Right ventricle myocardium superior (tissue), 1 donor: ENCODE data around the gene LARP1B. TPM values are rescaled to one million over a fixed set of nuclear protein-coding genes. Genes with fewer than 3 reads are reported as not detected.
"Not testable (repeated sequence)": the region's sequence is repeated elsewhere in the genome, so short reads cannot be mapped to it uniquely, and the experiment has no call there.

Source experiments
- ATAC-seq: fragments of 200-7000 bp; cut with Tn5 transposase; one replicate; pipeline ENCODE4 v1.9.1; 2020; ENCODE audit warnings: mild to moderate bottlenecking; ENCODE audit not compliant: poor library complexity
- DNase-seq: peaks from one replicate; pipeline ENCODE4 v3.0.0-alpha.2; 2020
- intact Hi-C: fragments of 100-400 bp; cut with DNase I; formaldehyde crosslinking; loops from one replicate; pipeline ENCODE4 v1.11.2; 2022
- long read RNA-seq: library from polyadenylated mRNA; unstranded; transcript quantifications from one replicate; pipeline ENCODE4 v2.0.0, GENCODE V29; 2021
- total RNA-seq: library from RNA; stranded (reverse); fragmentation: NEBNext Ultra II Directional; extraction: Animal tissue kit (Norgen Biotek cat#: 25700); gene quantifications from one replicate; pipeline ENCODE4 v1.2.1, GENCODE V29; 2021
- donor health status: DM: no; HTN: yes; CAD: no; lungs with severe emphysema.

Gene LARP1B
- 15.1 TPM for total RNA-seq
- long read RNA-seq, full-length matches to known transcripts, result 12 of 22 reads
- long read RNA-seq, partial matches to known transcripts, result 1 of 22 reads
- long read RNA-seq, other reads (novel, unspliced or antisense), result 9 of 22 reads

DNA sequence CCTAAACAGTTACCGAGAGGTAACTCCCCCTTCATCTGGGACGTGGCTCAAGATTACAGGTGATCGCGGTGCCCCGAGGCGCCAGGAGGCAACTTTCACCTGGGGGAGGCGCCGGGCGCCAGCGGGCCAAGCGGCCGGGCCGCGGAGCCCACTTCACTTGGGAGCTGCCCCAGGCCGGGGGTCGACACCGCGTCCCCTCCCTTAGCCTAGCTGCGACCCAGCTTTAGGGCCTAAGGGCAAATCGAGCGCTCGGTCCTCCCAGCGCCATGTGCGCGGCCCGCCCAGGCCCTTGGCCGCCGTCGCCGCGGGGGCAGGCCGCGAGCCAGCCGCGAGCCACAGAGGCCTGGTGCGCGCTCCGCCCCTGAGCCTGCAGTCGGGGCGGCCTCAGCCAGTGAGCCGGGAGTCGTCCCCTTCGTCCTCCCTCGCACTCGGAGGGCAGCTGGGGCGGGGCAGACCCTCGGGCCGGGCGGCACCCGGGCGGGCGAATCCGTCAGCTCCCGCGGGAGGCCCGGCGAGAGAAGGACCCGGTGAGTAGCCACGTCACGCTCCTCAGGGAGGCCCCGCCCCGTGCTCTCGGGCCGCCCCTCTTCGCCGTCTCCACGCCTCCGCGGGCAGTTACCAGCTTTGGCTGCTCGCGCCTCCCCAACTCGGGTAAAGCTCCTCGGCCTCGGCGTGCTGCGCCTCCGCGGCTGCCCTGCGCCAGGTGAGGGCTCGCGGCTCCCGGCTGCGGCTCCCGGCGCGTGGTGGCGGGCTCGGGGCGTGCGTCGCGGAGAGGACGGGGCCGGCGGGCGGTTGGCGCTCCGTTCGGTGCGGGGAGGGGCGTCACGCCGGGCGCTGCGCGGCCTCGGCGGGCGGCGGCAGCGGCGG, at the start of gene LARP1B:
Gene LARP1B, plus strand, starts transcription at position 614 of the 867 bp plus-strand sequence. CDS start 13,640 bp downstream, outside the sequence.
- intact Hi-C loops, result no loop called here
- ATAC-seq, result peak; percentile 97
- DNase-seq, result peak; percentile 97

DNA sequence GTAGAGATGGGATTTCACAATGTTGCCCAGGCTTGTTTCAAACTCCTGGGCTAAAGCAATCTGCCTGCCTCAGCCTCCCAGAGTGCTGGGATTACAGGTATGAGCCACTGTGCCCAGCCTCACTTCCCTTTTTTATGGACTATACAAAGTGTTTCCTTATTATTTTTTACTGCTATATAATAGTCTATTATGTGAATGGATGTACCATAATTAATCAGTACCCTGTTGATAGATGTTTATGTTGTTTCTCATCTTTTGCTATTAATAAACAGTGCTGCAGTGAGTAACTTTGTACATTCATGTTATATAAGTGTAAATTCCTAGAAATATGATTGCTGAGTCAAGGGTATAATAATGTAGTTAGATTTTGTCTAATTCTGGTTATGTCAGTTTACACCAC, 35.8 kb upstream of the LARP1B start:
- intact Hi-C loops, result no loop called here
- no peak for DNase-seq

DNA sequence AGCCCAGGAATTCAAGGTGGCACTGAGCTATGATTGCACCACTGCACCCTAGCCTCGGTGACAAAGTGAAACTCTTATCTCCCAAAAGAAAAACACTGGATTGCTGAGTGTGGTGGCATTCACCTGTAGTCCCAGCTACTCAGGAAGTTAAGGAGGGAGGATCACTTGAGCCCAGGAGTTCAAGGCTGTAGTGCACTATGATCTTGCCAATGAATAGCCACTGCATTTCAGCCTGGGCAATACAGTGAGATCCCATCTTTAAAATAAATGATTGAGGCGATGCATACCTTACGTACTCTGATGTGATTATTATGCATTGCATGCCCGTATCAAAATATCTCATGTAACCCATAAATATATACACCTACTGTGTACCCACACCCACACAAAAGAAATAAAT, 31.2 kb upstream of the LARP1B start:
- intact Hi-C loops, result no loop called here
- ATAC-seq (no peak), DNase-seq (no peak)

More for the DNA sequence above, 35.8 kb upstream of the LARP1B start:
- no peak for ATAC-seq

DNA sequence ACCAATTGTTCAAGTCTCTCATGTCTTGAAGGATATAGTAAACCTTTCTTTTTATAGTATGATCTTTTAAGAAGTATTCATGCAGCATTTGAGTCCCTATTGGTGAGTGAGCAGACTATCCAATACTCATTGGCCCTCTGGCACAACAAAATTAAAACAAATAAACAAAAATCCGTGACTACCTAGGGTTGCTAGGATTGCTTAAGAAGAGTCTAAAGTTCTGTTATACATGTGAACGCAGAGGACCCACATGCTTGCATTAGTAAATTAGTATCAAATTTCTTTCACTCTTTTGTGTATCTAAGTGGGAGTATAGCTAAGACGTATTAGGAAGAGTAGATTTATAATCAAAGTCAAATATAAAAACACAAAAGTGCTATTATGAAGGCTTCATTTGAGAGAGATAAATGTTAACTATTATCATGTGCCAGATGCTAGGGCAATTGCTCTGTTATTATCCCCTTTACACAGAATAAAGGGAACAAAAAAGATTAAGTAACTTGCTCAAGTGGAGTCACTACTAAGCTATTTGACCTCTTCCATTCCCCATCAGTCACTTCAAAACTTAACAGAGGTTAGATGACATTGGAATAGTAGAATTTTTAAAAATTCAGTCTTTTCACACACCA, 29.2 kb upstream of the LARP1B start:
- DNase-seq (no peak), ATAC-seq (no peak)
- intact Hi-C loops, result no loop called here

DNA sequence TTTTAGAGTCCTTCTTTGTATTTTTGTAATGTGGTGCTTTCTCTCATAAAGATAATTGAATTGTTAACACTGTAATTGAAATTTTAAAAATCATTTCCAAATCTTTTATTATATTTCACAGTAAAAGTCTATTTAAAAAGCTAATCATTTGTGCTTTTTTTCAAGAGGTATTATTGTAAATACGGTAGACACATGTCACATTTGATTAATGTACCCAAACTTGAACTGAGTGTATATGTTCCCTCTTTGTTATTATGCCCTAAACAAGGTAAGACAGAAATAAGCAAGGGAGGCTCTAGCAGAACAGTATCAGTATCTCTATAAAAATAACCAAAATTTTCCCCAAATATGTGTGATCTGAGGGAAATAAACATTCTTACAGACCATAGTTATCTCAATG, 21.5 kb upstream of the LARP1B start:
- ATAC-seq (no peak), DNase-seq (no peak)
- intact Hi-C loops, result no loop called here

DNA sequence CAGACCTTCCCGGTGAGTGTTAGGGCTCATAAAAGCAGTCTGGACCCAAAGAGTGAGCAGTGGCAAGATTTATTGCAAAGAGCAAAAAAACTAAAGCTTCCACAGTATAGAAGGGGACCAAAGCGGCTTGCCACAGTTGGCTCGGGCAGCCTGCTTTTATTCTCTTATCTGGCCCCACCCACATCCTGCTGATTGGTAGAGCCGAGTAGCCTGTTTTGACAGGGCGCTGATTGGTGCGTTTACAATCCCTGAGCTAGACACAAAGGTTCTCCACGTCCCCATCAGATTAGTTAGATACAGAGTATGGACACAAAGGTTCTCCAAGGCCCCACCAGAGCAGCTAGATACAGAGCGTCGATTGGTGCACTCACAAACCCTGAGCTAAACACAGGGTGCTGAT, 14.1 kb upstream of the LARP1B start:
- intact Hi-C loops, ATAC-seq, DNase-seq: not testable (repeated sequence)

DNA sequence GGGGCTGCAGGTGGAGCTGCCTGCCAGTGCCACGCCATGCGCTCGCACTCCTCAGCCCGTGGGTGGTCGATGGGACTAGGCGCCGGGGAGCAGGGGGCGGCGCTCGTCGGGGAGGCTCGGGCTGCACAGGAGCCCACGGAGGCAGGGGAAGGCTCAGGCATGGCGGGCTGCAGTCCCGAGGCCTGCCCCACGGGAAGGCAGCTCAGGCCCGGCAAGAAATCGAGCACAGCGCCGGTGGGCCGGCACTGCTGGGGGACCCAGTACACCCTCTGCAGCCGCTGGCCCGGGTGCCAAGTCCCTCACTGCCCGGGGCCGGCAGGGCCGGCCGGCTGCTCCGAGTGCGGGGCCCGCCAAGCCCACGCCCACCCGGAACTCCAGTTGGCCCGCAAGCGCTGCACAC, 13.6 kb upstream of the LARP1B start:
- ATAC-seq, DNase-seq, intact Hi-C loops: not testable (repeated sequence)

DNA sequence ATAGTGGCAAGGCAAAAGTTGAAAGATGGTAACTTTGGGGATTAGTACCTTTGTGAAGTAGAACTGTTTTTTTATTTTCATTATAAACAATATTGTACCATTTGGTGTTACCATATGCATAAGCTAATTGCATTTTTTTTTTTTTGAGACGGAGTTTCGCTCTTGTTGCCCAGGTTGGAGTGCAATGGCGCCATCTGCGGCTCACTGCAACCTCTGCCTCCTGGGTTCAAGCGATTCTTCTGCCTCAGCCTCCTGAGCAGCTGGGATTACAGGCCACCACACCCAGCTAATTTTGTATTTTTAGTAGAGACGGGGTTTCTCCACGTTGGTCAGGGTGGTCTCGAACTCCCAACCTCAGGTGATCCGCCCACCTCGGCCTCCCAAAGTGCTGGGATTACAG, 9.9 kb upstream of the LARP1B start:
- ATAC-seq, DNase-seq, intact Hi-C loops: not testable (repeated sequence)

DNA sequence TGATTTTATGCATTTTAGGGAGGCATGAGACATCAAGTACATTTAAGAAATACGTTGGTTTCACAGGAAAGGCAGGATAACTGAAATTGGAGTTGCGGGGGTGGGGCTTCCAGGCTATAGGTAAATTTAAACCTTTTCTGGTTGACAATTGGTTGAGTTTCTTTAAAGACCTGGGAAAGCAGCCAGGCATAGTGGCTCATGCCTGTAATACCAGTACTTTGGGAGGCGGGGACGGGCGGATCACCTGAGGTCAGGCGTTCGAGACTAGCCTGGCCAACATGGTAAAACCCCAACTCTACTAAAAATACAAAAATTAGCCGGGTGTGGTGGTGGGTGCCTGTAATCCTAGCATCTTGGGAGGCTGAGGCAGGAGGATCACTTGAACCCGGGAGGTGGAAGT, 6.2 kb upstream of the LARP1B start:
- DNase-seq, ATAC-seq, intact Hi-C loops: not testable (repeated sequence)

DNA sequence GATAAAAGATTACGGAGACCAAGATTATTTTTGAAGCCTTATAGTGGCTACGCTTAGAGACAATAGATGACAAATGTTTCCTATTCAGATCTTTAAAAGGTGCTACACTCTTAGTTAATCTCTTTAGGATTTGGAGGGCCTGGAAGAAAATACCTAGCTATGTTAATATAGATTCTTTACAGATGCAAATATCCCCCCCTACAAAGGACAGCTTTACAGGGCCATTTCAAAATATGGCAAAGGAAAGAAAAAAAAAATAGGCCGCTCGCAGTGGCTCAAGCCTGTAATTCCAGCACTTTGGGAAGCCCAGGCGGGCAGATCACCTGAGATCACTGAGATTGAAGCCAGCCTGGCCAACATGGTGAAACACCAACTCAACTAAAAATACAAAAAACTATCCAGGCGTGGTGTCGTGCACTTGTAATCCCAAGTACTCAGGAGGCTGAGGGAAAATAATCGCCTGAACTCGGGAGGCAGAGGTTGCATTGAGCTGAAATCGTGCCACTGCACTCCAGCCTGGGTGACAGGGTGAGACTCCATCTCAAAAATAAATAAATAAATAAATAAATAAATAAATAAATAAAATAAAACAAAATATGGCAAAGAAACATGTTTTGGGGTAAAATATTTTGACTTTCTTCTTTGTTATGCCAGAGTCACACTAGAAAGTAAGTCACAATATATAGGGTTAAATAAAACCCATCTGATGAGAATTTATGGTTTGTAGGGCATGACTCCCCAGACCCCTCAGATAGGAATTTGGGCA, 5.5 kb upstream of the LARP1B start:
- DNase-seq, intact Hi-C loops, ATAC-seq: not testable (repeated sequence)

DNA sequence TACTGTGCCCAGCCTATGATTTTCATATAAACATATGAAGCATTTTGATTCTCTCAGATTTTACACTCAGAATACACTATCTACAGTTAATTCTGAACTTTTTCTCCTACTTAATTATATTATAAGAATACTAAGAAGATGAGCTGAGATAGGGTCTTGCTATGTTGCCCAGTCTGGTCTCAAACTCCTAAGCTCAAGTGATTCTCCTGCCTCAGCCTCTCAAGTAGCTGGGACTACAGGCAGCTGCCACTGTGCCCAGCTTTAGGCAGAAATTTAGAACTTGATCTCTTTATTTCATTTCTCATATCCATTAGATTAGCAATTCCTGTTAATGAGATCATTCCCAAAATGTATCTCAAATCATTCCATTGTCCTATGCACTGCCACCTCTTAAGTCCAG, 4.7 kb upstream of the LARP1B start:
- intact Hi-C loops, result no loop called here
- ATAC-seq, result no peak
- no peak for DNase-seq

DNA sequence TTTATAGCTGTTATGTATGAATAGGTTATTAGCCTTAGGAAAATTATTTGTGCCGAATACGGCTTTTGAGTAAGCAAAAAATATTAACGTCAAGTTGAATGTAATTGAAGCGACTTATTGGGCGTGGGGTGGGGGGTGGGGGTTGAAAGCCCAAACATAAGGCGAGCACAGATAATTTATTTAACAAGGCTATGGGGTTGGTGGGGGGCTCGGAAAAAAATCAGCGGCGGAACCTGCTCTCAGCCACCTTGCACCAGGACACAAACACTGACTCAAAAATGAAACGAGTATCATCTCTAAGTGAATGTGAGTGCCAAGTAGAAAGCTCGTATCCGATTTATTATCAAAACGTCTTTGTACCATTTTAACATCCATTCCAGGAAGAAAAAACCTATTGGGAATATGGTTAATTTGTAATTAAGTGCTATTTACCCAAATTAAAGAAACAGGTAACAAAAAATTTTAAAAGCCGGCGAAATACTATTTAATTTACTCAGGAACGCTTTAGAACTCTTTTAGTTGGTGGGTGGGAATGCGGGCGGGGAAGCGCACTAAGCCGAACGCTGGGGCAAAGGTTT, 902 bp upstream of the LARP1B start:
- no peak for DNase-seq
- intact Hi-C loops, result no loop called here
- no peak for ATAC-seq

DNA sequence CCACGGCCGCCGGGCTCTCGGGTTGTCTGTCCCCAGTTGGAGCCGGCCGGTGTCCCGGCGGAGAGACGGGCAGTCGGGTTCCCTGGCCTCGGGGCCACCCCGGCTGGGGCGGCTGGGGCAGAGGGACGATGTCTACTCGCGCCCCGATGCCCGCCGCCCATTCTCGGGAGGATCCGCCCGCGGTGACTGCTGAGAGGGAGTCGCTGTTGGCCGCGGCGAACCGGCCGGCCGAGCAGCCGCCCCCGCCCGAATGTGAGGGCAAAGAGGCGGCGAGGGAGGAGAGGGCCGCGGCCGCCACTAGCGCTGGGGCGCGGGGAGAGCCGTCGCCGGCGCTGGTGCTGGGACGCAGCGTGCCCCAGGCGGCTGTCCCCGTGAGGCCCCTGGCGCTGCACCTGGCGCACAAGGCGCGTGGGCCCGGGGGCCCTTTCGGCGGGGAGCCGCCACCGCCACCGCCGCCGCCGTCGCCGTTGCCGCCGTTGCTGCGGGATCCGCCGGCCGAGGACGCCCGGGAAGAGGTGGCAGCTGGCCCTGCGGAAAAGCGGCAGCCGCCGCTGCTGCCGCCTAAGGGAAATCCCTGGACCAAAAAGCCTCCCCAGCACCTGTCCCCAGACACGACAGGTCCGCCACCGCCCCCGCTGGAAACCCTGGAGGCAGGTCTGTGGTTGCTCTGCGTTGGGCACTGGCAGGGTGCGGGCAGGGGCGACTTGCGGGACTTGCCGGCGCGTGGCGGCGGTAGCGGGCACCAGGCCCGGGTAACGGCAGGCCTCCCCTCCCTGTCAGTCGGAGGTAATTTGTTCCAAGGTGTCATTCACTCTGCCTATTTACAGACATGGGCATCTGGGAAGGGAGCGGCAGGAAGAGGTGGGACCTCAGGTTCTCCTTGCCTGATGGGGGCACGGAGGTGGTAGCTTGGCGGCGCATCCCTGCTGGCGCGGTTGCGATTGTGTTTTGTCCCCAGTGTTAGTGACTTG, 739 bp downstream of the LARP1B start:
- DNase-seq (peak; percentile 71), ATAC-seq (peak; percentile 34)
- intact Hi-C loops, result no loop called here

DNA sequence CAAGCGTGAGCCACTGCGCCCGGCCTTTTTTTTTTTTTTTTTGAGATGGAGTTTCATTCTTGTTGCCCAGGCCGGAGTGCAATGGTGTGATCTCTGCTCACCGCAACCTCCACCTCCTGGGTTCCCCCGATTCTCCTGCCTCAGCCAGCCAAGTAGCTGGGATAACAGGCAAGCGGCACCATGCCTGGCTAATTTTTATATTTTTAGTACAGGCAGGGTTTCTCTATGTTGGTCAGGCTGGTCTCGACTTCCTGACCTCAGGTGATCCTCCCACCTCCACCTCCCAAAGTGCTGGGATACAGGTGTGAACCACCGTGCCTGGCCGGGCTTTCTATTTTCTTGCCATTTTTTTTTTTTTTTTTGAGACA, 5.3 kb downstream of the LARP1B start:
- DNase-seq, ATAC-seq, intact Hi-C loops: not testable (repeated sequence)

DNA sequence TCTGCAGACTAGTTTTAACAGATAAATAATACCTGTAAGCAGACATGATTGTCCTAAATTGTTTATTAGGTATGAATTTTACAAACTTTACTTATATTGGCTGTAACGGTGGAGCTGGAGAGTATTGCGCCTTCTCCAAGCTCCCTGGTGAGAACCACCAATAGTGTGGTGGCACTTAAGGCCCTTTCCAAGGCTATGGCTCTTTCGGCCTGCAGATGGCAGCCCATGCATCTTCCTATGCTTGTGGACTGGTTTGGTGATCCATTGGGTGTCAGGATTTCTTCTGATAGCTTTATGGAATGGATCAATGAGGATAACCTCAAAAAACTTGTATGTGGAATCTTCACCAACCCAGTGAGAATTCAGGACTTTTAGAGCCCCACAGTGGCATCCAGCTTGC, 7.8 kb downstream of the LARP1B start:
- intact Hi-C loops, result no loop called here
- DNase-seq (no peak), ATAC-seq (no peak)

DNA sequence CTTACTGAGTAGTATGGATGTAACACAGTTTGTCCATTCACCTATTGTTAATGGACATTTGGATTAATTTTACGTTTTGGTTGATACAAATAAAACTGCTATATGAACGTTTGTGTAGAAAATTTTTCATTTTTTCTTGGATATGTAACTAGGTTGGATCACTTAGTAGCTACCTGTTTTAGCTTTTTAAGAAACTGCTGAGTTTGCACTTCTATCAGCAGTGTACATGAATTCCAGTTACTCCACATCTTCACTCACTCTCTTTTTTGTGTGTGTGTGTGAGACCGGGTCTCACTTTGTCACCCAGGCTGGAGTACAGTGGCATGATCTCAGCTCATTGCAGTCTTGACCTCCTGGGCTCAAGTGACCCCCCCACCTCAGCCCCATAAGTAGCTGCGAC, 15.4 kb downstream of the LARP1B start:
- intact Hi-C loops, result no loop called here
- no peak for DNase-seq

DNA sequence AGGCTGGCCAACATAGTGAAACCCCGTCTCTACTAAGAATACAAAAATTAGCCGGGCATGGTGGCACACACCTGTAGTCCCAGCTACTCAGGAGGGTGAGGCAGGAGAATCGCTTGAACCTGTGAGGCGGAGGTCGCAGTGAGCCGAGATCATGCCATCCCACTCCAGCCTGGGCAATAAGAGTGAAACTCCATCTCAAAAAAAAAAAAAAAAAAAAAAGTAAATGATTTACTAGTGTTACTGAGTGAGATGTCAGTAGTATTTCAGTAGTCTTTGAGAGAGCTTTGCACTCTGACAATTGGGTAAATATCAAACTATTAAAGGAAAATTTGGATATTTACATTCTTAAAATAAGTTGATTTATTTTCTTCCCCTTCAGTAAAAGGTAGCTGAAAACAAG, 34.2 kb downstream of the LARP1B start:
- intact Hi-C loops, result not testable (repeated sequence)

More for the DNA sequence above, 15.4 kb downstream of the LARP1B start:
- no peak for ATAC-seq

DNA sequence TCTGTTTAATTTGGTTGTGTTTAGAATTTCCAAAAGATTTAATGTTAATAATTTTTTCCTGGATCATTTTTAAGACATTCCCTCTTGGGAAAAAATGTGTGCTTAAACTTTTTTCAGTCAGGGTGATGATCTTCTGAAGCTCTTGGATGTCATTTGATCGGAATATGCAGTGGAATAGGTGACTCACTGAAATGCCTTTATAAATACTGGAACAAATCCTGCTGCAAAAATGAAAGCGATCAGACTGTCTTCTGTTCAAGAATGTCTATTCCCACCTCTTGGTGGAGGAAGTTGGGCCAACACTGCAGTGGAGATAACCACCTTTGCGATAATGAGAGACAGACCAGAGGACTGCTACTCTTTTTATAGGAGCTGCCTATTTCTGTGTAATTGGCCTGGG, 46.7 kb downstream of the LARP1B start:
- intact Hi-C loops, result no loop called here
- DNase-seq, result no peak
- no peak for ATAC-seq

More for the DNA sequence above, 34.2 kb downstream of the LARP1B start:
- ATAC-seq, DNase-seq: not testable (repeated sequence)
